ENCODE measurements around the gene CABYR.
"Not testable (repeated sequence)": the region's sequence is repeated elsewhere in the genome, so short reads cannot be mapped to it uniquely, and the experiment has no call there.

CABYR gene

DNA sequence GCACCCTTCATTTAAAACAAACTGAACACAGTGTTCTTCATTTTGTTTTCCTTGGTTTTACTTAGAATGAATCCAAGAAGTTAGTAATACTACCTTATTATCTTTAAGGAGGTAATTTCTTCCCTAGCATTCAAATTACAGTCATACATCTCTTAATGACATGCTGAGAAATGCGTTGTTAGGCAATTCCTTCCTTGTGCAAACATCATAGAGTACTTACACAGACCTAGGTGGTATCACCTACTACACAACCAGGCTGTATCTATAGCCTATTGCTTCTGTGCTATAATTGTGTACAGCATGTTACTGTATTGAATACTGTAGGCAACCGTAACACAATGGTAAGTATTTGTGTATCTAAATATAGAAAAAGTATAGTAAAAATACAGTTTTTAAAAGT lies 8.4 kb upstream of the CABYR start:
- DNase-seq, result no peak

- DNase-seq, result no peak
Observed at GRCh38 chr18:24136967-24137373, 1.9 kb upstream of the CABYR start.

GRCh38 chr18:24138409-24138788 lies 463 bp upstream of the CABYR start:
- DNase-seq, result no peak

- no peak for DNase-seq
Observed at GRCh38 chr18:24140697-24141096, 1.8 kb downstream of the CABYR start.

DNA sequence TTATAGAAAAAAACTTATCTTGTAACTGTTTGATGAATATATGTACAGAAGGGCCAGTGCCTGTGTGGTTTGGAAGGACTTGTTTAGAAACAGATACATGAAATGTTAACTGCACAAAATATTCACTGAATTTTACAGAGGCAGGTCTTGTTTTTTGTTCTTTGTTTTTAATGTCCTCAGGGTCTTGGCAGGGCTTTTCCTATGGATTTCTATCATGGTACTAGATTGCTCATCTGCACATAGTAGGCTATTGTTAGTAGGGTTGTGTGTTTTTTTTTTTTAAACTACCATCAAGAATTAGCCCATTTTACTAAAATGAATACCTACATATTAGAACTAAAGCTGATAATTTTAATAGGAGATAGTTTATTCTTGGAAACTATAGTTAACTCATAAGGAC lies 3.5 kb downstream of the CABYR start:
- DNase-seq, result no peak

GRCh38 chr18:24149591-24149990 lies 10.7 kb downstream of the CABYR start:
- not testable (repeated sequence) for DNase-seq

GRCh38 chr18:24153397-24153796 lies 14.5 kb downstream of the CABYR start:
- DNase-seq, result no peak

DNA sequence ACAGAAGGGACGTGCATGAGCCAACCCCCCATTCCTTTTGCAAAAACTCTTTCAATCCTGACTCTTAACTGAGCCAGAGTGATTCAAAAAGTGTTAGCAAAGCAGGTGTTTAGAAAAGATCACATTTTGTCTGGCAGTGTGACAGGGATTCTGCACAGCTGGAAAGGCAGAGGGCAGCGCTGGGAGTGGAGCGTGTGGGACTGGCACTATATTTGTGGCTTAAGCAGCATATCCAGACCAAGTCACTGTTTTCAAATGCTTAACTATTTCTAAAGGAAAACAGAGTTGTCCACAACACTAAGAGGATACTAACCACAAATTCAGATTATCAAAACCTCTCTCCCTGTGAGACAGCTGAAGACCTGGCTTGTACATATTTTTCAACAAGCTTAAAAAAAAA lies 19.0 kb downstream of the CABYR start:
- no peak for DNase-seq

DNA sequence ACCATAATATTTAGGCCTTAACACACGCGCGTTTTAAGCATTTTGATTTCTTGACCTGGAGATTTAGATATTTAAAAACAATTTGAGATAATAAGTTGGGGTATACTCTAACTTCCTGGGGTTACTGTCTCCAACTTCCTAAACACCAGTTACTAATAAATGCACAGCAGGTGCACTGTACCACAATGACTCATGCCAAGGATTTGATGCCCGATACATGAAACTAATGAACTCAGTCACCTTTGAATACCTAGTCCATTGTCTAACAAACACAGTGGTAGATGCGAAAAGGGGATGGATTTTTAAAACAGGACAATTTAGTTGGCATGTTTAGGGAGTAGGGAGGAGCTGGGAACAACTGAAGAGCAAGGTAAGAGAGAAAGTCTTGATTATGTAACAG lies 21.2 kb downstream of the CABYR start:
- DNase-seq, result no peak

DNA sequence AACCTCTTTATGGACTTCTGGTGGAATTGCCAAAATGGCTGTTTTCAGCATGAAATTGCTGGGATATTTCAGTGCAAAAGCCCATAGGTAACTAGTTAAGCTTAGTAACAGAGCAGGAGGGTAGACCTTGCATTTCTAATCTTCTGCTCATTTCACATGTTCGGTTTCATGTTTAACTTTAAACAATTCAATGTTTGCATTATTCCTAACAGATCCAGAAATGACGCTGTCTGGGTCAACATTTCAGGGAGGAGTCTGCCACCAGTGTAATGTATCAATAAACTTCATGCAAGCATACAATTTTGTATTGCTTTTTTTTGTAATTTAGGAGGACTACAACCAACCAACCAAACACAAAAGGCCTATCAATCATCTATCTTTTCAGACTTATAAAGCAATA lies 22.4 kb downstream of the CABYR start:
- no peak for DNase-seq

DNA sequence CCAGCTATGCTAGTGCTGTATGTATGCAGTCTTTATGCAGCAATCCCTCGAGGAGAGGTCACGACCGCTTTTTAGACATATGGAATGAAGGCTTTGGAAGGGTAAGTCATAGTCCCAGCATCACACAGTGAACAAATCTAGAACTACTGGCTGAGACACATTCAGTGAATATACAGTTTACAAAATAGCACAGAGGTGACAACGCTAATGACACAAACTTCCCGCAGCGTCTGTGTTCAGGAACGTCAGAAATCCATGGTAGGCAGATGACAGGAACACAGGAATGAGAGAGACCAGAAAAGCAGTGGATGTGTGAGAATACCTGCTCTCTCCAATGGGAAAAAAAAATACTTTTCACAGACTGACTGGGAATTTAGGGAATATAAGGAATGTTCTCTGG lies 29.6 kb downstream of the CABYR start:
- DNase-seq, result no peak

GRCh38 chr18:24170360-24170759 lies 31.5 kb downstream of the CABYR start:
- no peak for DNase-seq

DNA sequence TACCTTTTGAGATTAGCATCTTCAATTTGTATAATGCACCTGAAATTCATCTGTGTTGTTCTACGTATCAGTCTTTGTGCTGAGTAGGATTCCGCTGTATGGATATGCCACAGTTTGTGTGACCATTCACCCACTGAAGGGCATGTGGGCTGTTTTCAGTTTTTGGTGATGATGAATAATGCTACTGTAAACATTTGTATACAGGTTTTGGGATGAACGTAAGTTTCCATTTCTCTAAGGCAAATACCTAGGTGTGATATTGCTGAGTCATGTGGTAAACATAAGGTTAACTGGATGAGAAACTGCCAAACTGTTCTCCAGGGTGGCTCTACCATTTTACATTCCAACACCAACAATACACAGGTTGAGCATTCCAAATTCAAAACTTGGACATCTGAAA lies 35.1 kb downstream of the CABYR start:
- no peak for DNase-seq

DNA sequence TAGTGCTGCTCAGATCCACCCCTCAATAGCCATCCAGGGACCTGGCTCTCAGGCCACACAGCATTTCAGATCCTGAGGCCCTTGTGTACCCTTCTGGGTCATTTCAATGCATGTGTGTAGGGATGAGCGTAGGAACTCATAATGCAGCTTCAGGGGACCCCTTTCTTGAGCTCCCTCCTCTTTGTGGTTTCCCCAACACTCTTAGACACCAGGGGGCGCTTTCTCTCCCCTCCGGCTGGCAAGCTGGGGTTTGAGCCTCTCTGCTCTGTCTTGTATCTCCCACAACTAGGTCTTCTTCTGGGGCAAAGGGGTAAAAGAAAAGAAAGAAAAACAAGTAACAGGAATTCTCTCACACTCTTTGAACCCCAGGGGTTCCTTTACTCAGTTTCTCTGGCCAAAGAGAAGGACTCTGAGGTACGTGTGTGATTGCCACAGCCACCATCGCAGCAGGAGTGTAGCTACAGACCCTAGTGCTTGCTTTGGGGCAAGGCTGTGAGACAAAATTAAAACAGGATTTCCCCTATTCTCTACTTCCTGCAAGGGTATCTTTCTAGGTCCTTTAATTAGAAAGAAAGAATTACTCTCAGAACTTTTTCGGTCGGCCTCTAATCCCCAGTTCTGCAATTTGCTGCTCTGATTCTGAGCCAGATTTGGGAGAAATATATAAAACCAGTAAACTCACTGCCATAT lies 38.0 kb downstream of the CABYR start:
- DNase-seq, result peak; percentile 37

DNA sequence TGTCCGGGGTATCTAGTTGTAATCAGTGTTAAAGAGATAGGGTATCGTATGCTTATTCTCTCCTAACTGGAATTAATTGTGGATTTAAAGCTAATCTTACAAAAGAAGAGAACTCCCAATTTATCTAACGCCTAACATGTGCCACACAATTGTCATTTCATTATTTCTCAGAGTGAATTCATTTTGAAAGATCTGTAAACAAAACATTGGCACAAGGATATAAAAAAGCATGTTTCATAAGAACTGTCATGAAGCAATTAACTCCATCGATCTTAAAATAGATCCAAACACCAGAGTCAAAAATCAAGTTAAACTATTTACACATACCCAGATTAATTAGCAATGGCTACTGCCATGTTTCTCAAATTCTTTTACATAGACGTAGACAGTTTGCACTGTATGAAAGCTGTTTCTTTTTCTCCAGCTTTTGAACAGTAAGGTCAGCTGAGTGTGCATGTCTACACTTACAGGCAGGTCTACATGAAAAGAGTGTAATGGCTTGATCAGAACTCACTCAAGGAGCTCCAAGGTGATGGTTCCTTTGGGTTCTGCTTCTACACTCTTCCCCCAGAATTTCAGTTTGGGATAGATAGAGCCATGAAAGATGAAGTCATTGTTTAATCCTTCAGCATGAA lies 38.8 kb downstream of the CABYR start:
- DNase-seq, result no peak

- no peak for DNase-seq
Observed at GRCh38 chr18:24180048-24180447, 41.2 kb downstream of the CABYR start.

GRCh38 chr18:24181806-24182205 lies 42.9 kb downstream of the CABYR start:
- no peak for DNase-seq

DNA sequence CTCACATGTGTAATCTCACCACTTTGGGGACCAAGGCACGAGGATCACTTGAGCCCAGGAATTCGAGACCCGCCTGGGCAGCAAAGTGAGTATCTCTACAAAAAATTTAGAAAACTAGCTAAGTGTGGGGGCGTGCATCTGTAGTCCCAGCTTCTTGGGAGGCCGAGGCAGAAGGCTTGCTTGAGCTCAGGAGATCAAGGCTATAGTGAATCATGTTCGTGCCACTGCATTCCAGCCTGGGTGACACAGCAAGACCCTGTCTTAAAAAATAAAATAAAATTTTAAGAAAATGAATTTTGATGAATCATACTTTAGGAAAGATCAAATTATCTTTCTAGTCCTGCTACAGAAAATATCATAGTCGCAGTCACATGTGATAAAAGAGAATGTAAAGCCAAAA lies 46.9 kb downstream of the CABYR start:
- DNase-seq, result no peak

- DNase-seq, result no peak
Observed at GRCh38 chr18:24187049-24187448, 48.2 kb downstream of the CABYR start.

DNA sequence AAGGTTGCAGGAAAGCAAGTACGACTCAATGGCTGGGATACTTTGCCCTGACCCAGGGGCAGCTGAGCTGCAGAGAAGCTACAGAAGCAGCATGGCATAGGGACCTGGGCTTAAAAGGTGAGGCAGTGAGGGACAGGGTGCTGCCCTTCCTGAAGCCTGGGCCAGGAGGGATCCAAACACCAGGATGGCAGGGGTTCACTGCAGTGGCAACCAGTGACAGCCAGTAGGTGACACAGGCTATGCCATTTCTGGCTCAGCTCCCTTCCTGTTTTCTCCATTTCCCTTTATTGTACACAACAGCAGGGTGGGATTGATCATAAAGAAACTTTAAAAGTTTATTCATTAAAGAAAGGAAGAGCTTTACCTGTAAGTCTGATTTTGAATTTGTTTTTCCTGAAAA lies 48.8 kb downstream of the CABYR start:
- DNase-seq, result no peak

DNA sequence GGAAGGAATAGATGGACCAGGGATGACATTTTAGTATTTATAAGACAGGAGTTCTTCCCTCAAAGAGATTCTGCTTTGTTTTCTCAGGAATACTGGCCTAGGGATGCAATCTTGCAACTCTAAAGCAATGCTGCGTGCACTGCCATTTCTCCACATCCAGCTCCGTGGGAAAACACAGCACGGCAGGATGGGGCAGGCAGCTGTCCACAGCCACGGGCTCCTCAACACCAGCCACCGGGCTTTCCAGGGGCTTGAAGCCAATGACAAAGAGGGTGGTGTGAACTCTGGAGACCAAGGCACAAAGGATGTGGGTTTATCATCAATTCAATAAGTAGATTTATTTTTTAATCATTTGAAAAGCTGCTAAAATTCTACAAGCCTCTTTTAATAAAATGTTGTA lies 49.3 kb downstream of the CABYR start:
- no peak for DNase-seq

GRCh38 chr18:24189007-24189528 lies 50.2 kb downstream of the CABYR start:
- DNase-seq, result no peak

GRCh38 chr18:24189664-24190346 lies 50.9 kb downstream of the CABYR start:
- DNase-seq, result no peak

- DNase-seq, result no peak
Observed at GRCh38 chr18:24190590-24190989, 51.7 kb downstream of the CABYR start.

Measured in NCI-H345 (cell line).